HUDEP-2 (cell line): ENCODE data around the gene LZTR1.

Experiments
- DNase-seq, 76 experiments: peaks; one replicate each; lab custom pipeline; 2025; ENCODE audit not compliant: unreplicated experiment in 76 of 76; lab: John Stamatoyannopoulos, UW

Gene LZTR1

DNA sequence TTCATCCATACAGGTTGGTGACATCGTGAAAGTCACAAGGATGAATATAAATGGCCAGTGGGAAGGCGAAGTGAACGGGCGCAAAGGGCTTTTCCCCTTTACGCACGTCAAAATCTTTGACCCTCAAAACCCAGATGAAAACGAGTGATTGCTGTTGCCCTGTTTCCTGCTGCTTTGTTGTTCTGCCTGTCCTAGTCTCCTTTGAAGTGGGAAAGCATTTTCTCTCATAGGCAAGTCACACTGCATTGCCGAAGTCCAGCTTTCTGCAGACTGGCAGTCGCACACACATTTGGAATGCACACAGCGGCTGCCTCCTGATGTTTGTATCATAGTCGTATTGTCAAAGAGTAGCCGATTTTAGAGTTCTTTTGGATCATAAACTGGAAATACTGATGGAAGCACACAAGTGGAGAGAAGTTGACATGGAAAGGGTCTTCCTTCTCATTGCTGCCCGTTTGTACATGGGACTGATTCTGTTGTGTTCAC, 32.4 kb upstream of the LZTR1 start:
- no peak for DNase-seq

DNA sequence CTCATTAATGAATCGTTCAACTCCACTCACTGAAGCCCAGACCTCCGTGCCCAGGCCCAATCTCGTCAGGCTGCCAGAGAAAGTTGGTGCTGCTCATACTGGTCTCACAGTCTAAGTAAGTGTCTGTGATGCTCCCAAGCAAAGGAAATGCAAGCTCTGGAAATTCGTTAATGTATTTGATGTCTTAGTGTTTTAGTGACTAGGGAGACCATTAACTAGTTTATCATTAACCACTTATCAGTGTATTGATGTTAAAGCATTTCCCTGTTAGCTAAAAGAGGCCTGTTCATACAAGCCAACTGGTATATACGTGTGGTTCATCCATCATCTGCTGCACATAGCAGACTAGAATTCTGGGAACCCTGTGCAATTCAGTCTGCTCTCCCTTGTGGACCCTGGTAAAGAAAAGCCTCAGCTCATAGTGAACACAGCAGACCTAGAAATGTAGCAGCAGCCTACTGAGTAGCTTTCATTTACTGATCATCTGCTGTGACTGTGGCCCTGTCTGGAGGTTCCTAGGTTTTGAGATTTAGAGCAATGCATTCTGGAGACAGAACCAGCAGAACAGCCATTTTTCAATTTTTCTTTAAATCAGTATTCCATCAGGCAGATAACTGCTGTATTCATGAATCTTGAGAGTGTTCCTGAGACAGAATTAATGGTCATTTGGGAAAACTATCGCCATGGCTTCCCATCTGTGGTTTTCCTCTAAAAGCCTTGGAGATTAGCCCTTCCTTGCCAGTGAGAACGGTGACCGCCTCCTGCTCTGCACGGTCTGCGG, 30.8 kb upstream of the LZTR1 start:
- no peak for DNase-seq

DNA sequence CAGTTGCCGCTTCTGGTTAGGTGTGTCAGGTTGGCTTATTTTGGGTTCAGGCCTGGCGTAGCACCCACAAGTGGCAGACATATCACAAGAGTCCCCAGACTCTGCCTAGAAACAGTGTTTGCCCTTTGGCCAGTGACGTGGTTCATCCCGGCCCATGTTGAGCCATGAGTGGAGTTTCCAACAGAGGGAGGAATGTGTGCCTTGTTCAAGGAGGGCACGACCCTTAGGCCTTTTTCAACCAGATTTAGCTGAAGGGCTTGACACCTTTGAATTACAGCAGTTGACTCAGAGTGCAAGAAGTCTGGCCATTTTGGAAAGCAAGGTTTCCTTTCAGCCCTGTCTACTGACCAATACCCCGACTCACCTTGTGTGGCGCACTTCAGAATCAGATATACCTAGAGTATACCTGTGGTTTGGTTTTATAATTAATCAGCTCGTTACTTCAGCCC, 30.1 kb upstream of the LZTR1 start:
- no peak for DNase-seq

DNA sequence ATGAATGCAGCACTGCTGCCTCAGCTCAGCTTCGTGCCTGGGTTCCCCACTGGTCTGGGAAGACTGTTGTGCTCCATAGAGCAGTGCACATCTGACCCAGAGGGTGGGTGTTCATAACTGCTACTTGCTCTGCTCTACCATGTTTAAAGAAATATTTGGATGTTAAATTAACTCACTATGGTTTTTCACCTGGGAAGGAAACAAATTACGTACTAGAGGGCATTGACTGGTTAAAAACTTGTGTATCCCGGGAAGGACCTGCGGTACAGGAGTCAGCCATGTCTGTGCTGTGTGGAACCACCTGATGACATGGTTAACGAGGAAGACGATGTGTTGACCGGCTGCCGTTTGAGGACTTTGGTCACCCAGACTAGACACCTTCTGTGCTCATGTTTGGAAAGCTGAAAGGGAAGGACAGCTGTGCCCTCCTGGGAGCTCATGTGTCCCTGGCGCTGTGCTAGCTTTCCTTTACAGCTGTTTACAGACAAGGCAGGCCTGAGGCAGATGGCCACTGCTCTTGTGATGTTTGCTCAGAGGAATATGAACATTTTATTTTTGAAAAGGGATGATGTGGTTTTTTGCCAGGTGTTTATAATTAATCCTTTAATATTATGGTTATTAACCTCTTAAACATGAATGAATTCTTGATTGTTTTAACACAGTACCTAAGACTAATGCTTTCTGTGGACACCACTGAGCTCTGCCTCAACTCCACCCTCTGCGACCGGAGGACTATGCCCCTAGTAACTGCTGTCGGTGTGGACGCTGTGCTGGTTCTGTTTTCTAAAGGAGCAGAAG, 29.4 kb upstream of the LZTR1 start:
- peak in 8 of 76 experiments; percentile 25 to 99 (median 45) for DNase-seq

DNA sequence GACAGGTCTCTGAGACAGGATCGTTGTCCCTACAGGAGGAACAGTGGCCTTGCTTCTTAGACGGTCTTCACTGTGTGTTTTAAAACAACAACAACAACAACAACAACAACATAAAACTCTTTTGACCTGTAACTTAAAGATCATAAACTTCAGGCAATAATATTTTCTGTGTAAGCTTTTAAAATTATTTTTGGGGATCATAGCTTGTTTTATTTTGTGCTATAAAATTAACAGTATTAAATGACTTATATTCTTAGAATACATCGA, 28.8 kb upstream of the LZTR1 start:
- no peak for DNase-seq

DNA sequence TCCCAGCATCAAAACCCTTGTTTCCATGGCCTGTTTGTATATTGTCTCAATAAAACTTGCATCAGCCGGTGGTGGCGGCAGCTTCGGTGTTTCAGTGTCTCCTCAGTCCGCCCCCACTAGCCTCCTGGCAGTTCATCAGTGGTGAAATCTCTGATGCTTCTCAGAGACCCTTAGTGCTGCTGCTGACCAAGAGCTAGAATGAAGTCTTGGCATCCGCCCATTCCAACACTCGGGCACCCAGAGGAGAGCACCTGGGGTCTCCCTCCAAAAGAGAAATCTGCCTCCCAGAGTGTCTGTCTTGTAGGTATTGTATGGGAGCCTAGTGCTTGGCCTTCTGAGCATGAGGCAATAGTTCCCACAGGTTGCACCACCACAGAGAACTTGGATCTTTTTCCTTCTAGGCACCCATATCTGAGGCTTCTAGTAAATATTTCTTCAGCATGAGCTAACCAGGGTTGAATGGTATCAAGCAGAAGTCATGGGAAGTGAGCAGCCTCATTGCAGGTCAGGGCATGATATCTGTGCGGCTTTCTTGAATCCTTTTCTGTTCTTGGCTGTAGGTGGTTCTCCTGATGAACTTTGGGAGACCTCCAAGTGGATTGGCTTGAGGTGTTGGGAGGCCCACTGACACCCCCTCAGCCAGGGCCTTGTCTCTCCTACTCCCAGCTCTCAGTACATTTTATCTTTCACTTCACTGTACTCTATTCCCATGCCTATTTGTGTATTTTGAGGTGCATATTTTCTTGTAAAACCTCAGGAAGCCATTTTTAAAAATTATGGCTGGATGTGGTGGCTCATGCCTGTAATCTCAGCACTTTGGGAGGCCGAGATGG, 28.2 kb upstream of the LZTR1 start:
- DNase-seq: no peak

DNA sequence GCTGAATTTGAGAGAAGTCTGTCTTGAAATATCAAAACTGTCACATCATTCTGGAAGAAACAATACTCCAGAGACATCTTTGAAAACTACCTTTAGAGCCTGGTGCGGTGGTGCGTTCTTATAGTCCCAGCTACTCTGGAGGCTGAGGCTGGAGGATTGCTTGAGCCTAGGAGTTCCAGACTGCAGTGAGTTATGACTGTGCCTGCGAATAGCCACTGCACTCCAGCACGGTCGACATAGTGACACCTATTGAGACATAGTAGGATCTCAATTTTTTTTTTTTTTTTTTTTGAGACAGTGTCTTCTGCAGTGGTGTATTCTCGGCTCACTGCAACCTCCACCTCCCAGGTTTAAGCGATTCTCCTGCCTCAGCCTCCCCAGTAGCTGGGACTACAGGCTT, 26.5 kb upstream of the LZTR1 start:
- peak in 3 of 76 experiments; percentile 10 to 20 (median 17) for DNase-seq

DNA sequence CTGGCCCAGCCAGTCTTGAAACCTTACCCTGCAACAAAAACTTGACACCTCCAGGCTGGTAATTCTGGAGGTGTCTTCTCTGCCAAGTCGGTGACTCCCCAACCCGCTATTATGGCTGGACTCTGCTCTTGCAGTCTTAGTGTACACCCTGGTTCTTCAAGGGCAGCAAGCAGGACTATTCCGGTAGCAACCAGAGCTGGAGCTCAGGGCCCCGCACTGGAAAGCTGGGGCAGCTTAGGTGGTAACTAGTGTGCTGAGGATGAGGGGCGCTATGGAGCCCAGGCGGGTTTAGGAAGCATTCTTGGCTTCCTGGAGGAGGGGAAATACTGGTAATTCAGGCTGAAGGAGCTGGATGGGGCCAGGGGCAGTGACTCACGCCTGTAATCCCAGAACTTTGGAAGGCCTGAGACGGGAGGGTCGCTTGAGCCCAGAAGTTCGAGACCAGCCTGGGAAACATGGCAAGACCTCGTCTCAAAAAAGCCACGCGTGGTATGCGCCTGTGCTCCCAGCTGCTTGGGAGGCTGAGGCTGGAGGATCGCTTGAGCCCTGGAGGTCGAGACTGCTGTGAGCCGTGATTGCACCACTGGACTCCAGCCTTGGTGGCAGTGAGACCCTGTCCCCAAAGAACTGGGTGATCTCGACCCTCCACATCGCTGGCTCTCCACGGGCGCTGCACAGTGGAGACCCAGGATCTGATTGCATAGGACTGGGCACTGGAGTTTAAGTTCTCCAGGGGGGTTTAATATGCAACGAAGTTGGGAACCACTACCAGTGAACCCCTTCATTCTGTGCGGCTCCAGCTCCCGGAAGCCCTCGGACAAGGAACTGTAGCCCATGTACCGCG, 25.6 kb upstream of the LZTR1 start:
- peak in 7 of 76 experiments; percentile 10 to 32 (median 25) for DNase-seq

DNA sequence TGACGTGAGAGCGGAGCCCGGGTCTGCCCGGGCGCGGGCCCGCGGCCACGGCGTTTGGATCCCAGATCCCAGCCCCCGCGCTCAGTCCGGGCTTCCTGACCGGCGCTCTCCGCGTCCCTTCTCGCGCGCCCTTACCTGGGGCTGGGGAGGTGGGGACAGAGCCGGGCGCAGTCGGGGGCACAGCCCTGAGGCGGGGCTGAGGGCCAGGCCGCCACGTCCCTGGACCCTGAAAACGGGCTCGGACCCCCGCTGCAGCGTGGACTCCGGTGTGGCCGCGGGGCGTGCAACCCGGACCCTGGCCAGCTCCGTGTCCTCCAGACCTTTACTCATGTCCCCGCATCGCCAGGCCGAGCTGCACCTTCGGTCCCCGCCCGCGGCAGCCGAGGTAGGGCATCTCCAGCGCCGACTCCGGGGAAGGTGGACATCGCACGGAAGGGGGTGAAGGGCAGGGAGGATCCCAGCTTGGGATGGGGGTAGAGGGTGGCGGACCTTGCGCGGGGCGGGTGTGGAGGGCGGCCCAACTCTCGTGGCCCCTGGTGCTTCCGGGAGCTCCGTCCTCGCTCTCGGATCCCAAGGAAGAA, 24.9 kb upstream of the LZTR1 start:
- DNase-seq: peak in 1 of 76 experiments; percentile 39

DNA sequence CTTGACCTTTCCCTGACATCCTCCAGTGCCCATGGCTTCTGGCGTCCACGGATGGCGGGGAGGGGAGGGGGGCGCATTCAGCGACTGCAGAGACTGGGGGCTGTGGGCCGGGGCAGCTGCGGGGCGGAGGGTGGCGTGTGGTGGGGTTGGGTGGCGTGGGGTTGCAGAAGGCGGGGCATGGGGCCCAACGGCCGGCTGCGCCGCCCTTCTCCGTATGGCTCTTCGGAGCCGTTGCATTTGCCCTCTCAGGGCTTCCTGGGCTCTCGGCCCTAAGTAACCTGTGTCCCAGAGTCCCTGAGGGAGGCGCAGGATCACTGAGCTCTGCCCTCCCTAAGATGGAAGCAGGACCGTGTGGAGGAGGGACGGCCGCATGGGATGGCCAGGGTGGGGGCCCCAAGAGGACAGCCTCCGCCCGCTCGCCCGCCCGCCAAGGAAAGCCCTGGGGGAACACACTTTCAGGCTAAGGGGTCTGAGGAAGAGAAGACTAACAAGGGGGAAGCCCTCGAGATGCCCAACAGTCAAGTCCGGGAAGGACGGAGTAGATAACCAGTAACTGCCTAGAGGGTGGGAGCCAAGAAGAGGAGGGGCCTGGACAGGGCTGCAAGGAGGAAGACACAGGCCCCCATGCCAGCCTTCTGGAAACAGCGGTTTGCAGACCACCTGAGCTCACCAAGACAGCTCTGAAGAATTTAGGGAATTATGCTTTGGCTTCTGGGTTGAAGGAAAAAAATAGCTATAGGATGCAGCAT, 24.2 kb upstream of the LZTR1 start:
- DNase-seq: peak in 24 of 76 experiments; percentile 7 to 54 (median 26)

DNA sequence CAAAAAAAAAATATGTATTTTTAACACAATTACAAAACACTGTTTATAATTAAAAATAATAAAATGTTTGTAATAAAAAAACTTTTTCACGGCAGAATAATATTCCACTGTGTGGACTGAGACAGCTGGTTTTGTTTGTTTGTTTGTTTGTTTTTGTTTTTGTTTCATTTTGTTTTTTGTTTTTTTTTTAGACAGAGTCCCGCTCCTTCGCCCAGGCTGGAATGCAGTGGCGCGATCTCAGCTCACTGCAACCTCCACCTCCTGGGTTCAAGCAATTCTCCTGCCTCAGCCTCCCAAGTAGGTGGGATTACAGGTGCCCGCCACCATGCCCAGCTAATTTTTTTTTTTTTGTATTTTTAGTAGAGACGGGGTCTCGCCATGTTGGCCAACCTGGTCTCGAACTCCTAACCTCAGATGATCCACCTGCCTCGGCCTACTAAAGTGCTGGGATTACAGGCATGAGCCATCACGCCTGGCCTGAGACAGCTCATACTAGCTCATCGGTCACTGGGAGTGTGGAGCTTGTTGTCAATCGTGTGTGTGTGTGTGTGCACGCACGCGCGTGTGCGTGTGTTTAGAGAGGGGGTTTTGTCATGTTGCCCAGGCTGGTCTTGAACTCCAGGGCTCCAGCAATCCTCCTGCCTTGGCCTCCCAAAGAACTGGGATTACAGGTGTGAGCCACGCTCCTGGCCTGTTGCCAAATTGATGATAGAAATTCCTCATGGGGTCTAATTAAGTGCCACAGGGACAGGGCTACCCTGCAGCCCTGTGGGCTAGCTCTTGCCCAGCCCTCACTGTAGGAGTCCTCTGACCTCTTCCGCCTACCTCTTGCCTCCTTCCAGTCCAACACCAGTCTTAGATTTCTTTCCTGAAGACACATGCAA, 22.3 kb upstream of the LZTR1 start:
- no peak for DNase-seq

DNA sequence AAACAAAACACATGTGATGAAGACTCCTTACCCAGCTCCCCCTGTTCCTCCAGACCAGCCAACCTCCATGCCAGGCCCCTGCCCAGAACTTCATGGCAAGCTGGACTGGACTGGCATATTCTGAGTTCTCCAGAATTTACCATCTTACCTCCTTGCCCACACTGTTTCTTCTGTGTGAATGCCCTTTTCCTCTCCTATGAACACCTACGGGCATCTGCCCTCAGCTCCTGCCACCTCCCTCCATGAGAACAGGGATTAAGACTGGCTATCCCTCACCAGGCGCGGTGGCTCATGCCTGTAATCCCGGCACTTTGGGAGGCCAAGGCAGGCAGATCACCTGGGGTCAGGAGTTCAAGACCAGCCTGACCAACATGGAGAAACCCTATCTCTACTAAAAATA, 21.5 kb upstream of the LZTR1 start:
- no peak for DNase-seq

DNA sequence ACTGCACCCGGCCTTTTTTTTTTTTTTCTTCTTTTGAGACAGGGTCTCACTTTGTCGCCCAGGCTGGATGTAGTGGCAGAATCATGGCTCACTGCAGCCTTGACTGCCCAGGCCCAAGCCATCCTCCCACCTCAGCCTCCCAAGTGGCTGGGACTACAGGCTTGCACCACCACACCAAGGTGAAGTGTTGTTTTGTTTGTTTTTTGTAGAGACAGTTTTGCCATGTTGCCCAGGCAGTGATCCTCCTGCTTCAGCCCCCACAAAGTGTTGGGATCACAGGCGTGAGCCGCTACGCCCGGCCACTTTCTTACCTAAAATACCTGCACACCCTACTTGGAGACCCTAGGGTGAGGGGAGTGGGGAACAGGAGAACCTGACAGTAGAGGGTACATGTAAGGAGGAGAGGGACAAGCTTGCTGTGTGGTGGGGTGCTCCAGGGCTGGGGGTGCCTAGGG, 19.6 kb upstream of the LZTR1 start:
- no peak for DNase-seq

DNA sequence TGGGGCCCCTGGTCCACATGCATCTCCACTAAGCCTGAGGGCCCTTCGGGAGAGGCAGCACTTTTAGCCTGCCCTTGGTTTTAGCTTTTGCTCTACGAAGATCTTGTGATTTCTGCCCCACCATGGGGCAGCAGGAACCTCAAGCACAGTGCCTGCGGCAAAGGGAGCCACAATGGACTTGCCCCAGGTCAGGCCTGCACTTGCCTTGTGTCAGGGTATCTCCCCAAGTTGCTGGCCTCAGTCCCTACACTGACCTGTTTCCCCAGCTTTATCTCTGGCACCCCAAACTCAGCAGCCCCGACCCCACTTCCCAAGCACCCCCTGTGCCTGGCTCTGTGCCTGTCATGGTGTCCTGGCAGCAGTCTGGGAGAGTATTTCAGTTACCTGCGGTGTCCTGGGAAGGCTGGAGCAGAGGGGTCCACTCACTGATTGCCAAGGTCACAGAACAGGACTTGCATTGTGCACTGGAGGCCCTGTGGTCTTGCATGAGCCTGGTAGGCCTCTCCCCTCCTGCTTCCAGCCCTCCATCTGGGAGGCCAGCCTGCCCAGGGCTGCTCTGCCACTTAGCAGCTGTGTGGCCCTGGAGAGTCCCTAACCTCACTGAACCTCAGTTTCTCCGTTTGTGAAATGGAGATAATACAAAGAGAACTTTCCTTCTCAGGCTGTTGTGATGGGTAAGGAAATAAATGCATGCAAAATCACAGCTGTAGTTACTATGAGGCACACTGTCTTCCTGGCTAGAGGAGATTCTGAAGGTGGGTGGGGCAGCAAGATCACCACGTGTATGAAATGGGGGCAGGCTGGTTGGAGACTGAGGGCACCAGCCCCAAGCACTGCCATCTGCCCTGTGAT, 18.7 kb upstream of the LZTR1 start:
- no peak for DNase-seq

DNA sequence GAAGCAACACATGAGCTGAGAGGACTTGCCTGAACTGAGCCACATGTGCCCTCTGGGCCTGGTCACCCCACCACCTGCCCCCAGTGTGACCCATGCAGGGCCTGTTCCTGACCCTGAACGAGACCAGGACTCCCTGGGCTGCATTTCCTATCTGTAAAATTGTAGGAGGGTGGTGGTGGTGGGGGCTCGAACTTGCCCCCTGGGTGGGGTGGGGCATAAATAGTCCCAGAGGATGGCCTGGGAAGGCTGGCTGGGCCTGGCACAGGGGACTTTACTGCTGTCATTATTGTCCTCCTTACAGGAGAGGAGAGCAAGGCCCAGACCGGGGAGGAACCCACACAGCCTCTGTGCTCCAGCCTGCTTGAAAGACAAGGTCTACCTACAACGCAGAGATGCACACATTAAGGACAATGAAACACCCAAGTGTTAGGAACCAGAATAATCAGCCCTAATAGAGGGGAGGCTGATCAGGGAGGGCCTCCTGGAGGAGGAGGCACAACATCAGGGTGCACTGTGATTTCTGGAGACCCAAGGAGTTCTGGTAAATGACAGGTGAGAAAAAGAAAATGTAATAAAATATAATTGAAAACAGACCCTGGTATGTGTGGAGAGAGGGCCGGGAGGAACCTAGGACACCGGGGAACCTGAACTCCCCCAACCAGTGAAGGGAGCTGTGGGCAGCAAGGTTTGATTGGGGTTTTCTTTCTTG, 17.9 kb upstream of the LZTR1 start:
- DNase-seq: no peak

DNA sequence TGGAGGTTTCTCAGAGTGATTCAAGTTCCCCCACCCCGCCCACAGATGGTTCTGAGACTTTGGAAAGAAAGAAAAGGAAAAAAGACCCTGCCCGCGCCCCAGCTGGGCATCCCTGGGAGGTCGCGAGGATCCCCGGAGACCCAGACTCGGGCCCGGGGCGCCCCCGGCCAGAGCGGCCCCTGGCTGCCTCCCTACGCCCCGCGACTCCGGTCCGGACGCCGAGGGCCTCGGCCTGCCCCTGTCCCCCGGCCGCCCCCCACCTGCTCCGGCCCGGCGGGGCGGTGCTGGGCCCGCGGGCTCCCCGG, 17.3 kb upstream of the LZTR1 start:
- DNase-seq: no peak
